ENCODE measurements around the gene ARHGAP25. TPM values are rescaled to one million over a fixed set of nuclear protein-coding genes. Genes with fewer than 3 reads are reported as not detected.

ARHGAP25 gene
- total and polyA plus RNA-seq, 8 donors = 1.4 to 8.4 (median 2.0) TPM

- no peaks in the 10 kb centered on the region for H3K4me1 ChIP-seq
- no peaks in the 10 kb centered on the region for H3K9me3 ChIP-seq
- H3K4me3 ChIP-seq = no peak overlapping the region
- ATAC-seq = no peak
- TF ChIP-seq, protein P1, sequence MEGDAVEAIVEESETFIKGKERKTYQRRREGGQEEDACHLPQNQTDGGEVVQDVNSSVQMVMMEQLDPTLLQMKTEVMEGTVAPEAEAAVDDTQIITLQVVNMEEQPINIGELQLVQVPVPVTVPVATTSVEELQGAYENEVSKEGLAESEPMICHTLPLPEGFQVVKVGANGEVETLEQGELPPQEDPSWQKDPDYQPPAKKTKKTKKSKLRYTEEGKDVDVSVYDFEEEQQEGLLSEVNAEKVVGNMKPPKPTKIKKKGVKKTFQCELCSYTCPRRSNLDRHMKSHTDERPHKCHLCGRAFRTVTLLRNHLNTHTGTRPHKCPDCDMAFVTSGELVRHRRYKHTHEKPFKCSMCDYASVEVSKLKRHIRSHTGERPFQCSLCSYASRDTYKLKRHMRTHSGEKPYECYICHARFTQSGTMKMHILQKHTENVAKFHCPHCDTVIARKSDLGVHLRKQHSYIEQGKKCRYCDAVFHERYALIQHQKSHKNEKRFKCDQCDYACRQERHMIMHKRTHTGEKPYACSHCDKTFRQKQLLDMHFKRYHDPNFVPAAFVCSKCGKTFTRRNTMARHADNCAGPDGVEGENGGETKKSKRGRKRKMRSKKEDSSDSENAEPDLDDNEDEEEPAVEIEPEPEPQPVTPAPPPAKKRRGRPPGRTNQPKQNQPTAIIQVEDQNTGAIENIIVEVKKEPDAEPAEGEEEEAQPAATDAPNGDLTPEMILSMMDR (IDR thresholded peaks at IDR 0.05) = no peak
- 55 to 65% methylated on average over 3 of the region's 3 CpGs for WGBS, 2 donors
- no peak for FAIRE-seq
- intact Hi-C loops (cut with DNase I) = no loop called here
- H3K27ac ChIP-seq = no peak overlapping the region
- no peaks in the 10 kb centered on the region for H3K27me3 ChIP-seq
- DNase-seq = no peak
- no peaks in the 10 kb centered on the region for H3K36me3 ChIP-seq
These were observed 43.8 kb upstream of the ARHGAP25 start for GRCh38 chr2:68690851-68691250.

DNA sequence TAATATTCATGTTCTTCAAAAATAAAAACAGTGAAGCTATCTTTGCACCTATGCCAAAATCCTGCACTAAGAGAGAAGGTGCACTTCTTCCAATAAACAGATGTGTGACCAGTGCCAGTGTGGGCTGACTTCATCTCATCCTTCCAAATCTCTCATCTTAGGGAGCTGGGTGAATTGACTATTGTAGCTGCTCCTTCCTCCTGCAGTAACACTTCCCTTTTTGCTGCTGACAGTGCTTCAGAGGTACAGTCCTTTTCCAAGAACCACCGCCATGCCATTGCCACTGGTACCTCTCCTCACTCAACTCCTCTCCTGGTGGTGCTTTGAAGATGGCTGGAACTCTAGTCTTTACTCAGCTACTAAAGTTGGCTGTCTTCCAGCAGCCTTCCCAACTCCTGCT, 42.1 kb upstream of the ARHGAP25 start:
- intact Hi-C loops (cut with DNase I) = no loop called here
- DNase-seq (no peak), FAIRE-seq (no peak), ATAC-seq (no peak)
- TF ChIP-seq, protein P1 (IDR thresholded peaks at IDR 0.05) = no peak
- Histone ChIP-seq H3K36me3 (no peaks in the 10 kb centered on the region), H3K27me3 (no peaks in the 10 kb centered on the region), H3K4me1 (no peaks in the 10 kb centered on the region), H3K27ac (no peak overlapping the region), H3K4me3 (no peak overlapping the region), H3K9me3 (no peaks in the 10 kb centered on the region)
- WGBS, 2 donors = 86 to 100% methylated on average over 1 of the region's 1 CpG

- Histone ChIP-seq H3K27me3 (no peaks in the 10 kb centered on the region), H3K27ac (no peak overlapping the region), H3K4me1 (no peaks in the 10 kb centered on the region), H3K4me3 (no peak overlapping the region), H3K9me3 (no peaks in the 10 kb centered on the region), H3K36me3 (no peaks in the 10 kb centered on the region)
- TF ChIP-seq, protein P1 (IDR thresholded peaks at IDR 0.05) = no peak
- intact Hi-C loops (cut with DNase I) = no loop called here
- 88 to 96% methylated on average over 2 of the region's 2 CpGs for WGBS, 2 donors
- ATAC-seq (no peak), DNase-seq (no peak), FAIRE-seq (no peak)
These were observed 40.7 kb upstream of the ARHGAP25 start for GRCh38 chr2:68693951-68694350.

DNA sequence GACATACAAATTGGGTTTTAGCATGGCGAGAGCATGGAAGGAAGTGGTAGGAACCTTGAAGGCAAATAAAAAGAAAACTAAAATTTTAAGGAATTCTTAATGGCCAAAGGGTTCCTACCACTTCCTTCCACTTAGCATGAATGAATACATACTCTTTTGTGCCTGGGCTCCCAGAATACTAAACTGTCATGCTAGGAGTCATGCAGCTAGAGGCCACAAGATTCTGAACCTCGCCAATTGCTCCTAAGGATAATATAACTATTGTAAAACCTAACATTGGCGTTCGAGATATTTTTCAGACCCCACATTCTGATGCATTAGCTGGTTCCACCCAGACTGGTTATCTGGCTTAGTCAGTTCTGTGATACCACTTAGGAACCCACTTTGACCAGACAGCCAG, 38.6 kb upstream of the ARHGAP25 start:
- Histone ChIP-seq H3K36me3 (no peaks in the 10 kb centered on the region), H3K9me3 (no peaks in the 10 kb centered on the region), H3K4me1 (no peaks in the 10 kb centered on the region), H3K4me3 (no peak overlapping the region), H3K27me3 (no peaks in the 10 kb centered on the region), H3K27ac (no peak overlapping the region)
- WGBS, 2 donors = 70 to 77% methylated on average over 4 of the region's 4 CpGs
- no peak for DNase-seq
- intact Hi-C loops (cut with DNase I) = no loop called here
- no peak for FAIRE-seq
- ATAC-seq = no peak
- TF ChIP-seq, protein P1 (IDR thresholded peaks at IDR 0.05) = no peak

DNA sequence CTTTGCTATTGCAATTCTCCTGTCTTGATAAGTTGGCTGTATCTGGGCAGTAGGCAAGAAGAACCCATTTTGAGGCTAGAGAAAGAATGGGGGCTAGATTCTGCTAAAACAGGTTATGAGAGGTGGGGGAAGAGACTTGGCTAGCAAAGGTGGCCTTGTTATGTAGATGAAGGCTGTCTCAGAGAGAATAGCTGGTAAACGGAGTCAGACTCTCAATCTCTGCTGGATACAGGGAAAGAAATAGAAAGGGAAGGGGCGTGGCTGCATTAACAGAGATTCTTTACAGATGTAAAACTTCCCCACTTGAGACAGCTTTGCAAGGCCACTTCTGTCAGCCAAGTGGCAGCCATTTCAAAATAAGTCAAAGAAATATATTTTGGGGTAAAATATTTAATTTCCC, 38.1 kb upstream of the ARHGAP25 start:
- Histone ChIP-seq H3K36me3 (no peaks in the 10 kb centered on the region), H3K27ac (no peak overlapping the region), H3K27me3 (no peaks in the 10 kb centered on the region), H3K4me1 (no peaks in the 10 kb centered on the region), H3K9me3 (no peaks in the 10 kb centered on the region), H3K4me3 (no peak overlapping the region)
- FAIRE-seq (no peak), ATAC-seq (no peak), DNase-seq (no peak)
- TF ChIP-seq, protein P1 (IDR thresholded peaks at IDR 0.05) = no peak
- intact Hi-C loops (cut with DNase I) = no loop called here
- 67 to 78% methylated on average over 2 of the region's 2 CpGs for WGBS, 2 donors

Measured in pancreas (tissue), 10 donors.